Prostate gland (tissue), 2 donors: ENCODE measurements around the gene ASPSCR1. TPM values are rescaled to one million over a fixed set of nuclear protein-coding genes. Genes with fewer than 3 reads are reported as not detected.
A peak's percentile ranks its signal among the peaks of the same experiment; 100 is the strongest.

Experiments used
- DNase-seq: peaks from one replicate; pipeline ENCODE4 v3.0.0-alpha.2; 2019; ENCODE audit warnings: low spot score
- H3K27ac ChIP-seq, 2 donors: fragments of 200-600 bp; sonication (generic); 2 replicates each; pipeline ENCODE4 v1.5.1; 2017 to 2019
- H3K27me3 ChIP-seq: fragments of 200-600 bp; sonication (generic); replicated peaks from 2 replicates; pipeline ENCODE4 v1.5.1; 2019; ENCODE audit not compliant: insufficient read depth
- H3K36me3 ChIP-seq, 2 donors: fragments of 200-600 bp; sonication (generic); 1 replicate in 1 of 2; 2 replicates in 1 of 2; pipeline versions ENCODE4 v1.5.1 to v1.8.1; 2017 to 2019
- H3K4me1 ChIP-seq: fragments of 200-600 bp; sonication (generic); replicated peaks from 2 replicates; pipeline ENCODE4 v1.5.1; 2019
- H3K4me3 ChIP-seq, 2 donors: fragments of 200-600 bp; sonication (generic); 2 replicates each; pipeline ENCODE4 v1.5.1; 2017 to 2019
- H3K9me3 ChIP-seq: fragments of 200-600 bp; sonication (generic); 2 replicates; pipeline ENCODE4 v1.5.1; 2017
- POLR2A ChIP-seq: fragments of 450-650 bp; IDR thresholded peaks from one replicate; pipeline ENCODE4 v1.6.1; 2016; ENCODE audit warnings: antibody characterized with exemption, mild to moderate bottlenecking
- POLR2AphosphoS5 ChIP-seq: sonication (generic); formaldehyde crosslinking; IDR thresholded peaks from one replicate; pipeline ENCODE4 v1.6.1; 2017; ENCODE audit warnings: antibody characterized with exemption
- WGBS: methylation state at CpG from one replicate; pipeline ENCODE4 v1.1.5; 2018; 5-methylcytosine and 5-hydroxymethylcytosine counted together
- intact Hi-C: fragments of 100-400 bp; cut with DNase I; formaldehyde crosslinking; loops from one replicate; pipeline ENCODE4 v1.14.2; 2022
- total RNA-seq, 2 donors: library from RNA; depleted of rRNA; stranded (reverse); fragments of >200 nt; gene quantifications; one replicate each; pipeline ENCODE4 v1.1.0, GENCODE V29; 2016
- TF ChIP-seq, protein P1 (sequence below), 4 experiments: fragments of 200-600 bp in 2 of 4; fragments of 450-650 bp in 2 of 4; sonication (generic) in 2 of 4; IDR thresholded peaks; 1 replicate in 3 of 4; 2 replicates in 1 of 4; pipeline ENCODE4 v1.5.1; 2016 to 2019; ENCODE audit warnings: antibody characterized with exemption in 4 of 4, mild to moderate bottlenecking in 2 of 4, moderate library complexity in 2 of 4

Gene ASPSCR1
- total RNA-seq, 2 donors from 2014 or later: 30.7 to 39.7 TPM

DNA sequence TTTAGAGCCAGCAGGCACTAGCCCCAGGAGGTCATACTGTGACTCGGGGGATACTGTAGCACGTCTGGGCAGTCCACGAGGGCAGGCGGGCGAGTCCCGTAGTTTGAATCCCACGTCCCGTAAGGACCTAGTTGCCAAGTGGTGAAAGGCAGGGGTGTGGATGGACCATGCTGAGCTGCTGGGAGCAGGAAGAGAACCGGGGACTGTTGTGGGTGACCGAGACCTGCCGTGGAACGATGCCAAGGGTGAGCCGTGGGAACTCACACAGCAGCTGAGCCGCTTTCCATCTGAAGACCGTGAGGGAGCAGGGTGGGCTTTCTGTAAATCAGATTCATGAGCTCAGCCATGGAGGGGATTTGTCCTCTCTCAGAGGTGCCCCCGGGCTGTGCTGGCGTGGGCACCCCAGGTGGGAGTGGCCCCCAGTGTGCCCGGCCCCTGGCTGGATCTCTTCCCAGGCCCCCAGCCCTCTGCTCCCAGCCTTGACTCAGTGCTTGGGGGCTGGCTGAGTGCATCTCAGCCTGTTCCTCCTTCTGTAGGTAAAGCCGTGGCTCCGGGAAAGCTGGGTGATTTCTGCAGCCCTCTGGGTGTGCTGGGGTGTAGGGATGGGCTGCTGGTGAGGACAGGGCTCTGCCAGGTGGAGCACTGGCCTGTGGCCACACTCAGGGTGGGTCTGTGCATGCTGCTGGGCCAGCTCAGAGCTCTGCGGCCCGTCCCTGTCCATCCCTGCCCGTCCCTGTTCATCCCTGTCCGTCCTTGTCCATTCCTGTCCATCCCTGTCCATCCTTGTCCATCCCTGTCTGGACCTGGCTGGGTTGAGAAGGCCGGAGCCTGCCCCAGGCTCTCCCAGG lies 13.6 kb downstream of the ASPSCR1 start:
- no peaks in the 10 kb centered on the region for H3K36me3 ChIP-seq
- DNase-seq: no peak
- H3K4me1 ChIP-seq: peaks cover 14% of the 10 kb centered on the region
- 71% methylated on average over 25 of the region's 25 CpGs for WGBS
- TF ChIP-seq POLR2AphosphoS5 (no peak), POLR2A (no peak)
- TF ChIP-seq, protein P1, sequence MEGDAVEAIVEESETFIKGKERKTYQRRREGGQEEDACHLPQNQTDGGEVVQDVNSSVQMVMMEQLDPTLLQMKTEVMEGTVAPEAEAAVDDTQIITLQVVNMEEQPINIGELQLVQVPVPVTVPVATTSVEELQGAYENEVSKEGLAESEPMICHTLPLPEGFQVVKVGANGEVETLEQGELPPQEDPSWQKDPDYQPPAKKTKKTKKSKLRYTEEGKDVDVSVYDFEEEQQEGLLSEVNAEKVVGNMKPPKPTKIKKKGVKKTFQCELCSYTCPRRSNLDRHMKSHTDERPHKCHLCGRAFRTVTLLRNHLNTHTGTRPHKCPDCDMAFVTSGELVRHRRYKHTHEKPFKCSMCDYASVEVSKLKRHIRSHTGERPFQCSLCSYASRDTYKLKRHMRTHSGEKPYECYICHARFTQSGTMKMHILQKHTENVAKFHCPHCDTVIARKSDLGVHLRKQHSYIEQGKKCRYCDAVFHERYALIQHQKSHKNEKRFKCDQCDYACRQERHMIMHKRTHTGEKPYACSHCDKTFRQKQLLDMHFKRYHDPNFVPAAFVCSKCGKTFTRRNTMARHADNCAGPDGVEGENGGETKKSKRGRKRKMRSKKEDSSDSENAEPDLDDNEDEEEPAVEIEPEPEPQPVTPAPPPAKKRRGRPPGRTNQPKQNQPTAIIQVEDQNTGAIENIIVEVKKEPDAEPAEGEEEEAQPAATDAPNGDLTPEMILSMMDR (IDR thresholded peaks at IDR 0.05): no peak
- H3K27ac ChIP-seq: peak overlapping the region; percentile 42 to 51
- intact Hi-C loops: no loop called here
- H3K4me3 ChIP-seq: no peak overlapping the region
- no peaks in the 10 kb centered on the region for H3K27me3 ChIP-seq
- no peaks in the 10 kb centered on the region for H3K9me3 ChIP-seq

DNA sequence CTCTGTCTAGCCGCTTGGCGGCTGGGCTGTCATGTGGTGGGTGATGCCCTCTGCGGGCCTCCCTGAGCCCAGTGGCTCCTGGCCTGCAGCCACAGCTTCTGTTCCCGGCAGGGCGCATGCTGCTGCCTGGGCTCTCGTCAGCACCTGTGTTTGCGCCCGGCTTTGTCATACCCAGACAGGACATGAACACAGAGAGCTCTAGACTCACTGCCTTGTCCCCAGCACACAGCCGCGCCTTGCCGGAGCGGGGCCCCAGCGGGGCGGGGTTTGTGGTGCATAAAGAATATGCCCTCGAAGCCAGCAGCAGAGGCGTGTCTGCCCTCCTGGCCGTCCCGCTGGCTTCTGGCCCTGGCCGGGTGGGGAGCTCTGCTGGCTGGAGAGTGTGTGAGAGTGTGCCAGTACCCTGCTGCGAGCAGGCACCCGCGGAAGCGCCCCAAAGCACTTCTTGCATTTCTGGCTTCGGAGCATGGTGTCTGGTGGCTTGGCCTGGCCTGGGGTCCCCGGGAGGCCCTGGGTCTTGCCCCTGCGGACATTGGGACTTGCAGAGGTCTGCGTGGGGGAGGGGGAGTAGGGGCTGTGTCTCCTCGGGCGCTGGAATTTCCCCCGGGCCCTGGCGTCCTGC lies 14.4 kb downstream of the ASPSCR1 start:
- WGBS: 20% methylated on average over 31 of the region's 31 CpGs
- peak overlapping the region; percentile 42 to 51 for H3K27ac ChIP-seq
- TF ChIP-seq POLR2A: peak; percentile 68
- TF ChIP-seq, protein P1 (IDR thresholded peaks at IDR 0.05): peak in 1 of 4 experiments; percentile 28
- peak; percentile 84 for TF ChIP-seq POLR2AphosphoS5

DNA sequence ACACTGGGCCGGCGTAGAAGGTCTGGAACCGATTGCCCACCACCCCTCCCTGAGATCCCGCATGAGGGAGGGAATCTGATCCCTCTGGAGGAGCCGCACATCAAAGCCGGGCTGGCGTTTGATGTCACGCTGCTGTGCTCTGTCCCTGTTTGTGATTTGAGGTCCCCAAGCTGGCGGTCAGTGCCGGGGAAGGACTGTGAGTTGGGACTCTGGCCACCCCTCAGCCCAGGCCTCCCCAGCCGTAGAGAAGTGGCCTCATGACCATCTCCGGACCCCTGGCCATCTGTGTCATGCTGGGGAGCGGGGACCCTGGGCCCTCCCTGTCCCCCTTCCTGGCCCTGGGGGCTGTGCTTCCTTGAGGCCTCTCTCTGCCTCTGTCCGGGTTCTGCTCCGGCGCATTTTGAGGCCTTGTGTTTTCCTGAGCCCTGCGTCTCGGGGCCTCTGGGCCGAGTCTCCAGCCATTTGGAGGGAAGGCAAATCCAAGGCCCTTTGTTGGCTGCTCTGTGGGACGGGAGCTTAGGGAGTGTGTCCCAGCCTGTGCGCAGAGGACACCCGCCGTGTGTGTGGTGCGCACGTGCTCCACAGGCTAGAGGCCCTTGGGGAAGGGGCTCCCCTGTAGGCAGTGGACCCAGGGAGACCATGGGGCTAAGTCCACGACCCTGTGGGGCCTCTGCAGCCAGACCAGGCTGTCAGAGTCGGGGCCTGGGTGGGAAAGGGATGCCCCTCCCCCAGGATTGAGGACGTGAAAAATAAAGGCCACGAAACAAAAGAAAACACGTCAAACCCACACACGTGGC lies 15.1 kb downstream of the ASPSCR1 start:
- TF ChIP-seq POLR2A (no peak), POLR2AphosphoS5 (no peak)
- TF ChIP-seq, protein P1 (IDR thresholded peaks at IDR 0.05): no peak
- Histone ChIP-seq H3K4me3 (no peak overlapping the region), H3K27me3 (no peaks in the 10 kb centered on the region), H3K36me3 (no peaks in the 10 kb centered on the region), H3K4me1 (peaks cover 14% of the 10 kb centered on the region), H3K27ac (peak overlapping the region; percentile 42 to 51), H3K9me3 (no peaks in the 10 kb centered on the region)
- intact Hi-C loops: no loop called here
- DNase-seq: no peak
- 54% methylated on average over 25 of the region's 31 CpGs for WGBS

More for the DNA sequence above, 14.4 kb downstream of the ASPSCR1 start:
- H3K4me1 ChIP-seq: peaks cover 14% of the 10 kb centered on the region
- intact Hi-C loops: no loop called here
- H3K9me3 ChIP-seq: no peaks in the 10 kb centered on the region
- H3K4me3 ChIP-seq: no peak overlapping the region
- H3K36me3 ChIP-seq: no peaks in the 10 kb centered on the region
- no peaks in the 10 kb centered on the region for H3K27me3 ChIP-seq
- DNase-seq: peak; percentile 87

DNA sequence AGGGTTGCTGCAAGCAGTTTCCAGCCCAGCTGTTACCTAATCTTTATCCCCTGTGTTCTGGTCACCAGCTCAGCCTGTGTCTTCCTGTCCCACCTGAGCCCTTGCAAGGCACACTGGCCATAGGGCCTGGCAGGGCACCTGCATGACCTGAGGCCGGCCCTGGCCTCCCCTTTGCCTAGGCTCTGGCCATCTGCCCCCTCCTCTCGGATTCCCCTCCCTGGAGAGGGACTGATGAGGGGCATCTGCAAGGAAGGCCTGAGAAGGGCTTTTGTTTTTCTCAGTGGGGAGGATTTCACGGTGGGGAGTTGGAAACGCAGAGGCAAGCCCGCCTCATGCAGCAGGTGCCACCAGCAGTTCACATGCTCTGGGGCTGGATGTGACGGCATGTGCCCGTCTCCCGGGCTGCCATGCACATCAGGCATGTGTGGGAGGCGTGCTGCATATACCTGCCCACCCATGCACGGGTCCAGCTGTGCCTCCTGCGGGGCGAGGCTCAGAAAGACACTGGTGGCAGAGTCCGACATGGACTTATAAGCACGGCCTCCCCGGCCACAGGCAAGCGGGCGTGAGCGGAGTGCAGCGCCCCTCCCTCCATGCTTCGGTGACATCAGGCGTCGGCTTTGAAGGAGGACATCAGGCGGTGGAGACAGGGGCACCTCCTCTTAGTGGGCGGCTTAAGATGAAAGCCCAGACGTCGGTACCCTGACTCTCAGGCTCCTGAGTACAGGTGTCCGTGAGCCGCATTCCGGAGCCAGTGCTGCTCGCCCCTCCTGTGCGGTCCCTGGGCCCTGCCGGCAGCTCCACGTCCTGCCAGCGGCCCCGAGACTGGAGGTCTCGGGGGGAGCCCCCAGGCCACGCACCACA lies 16.5 kb downstream of the ASPSCR1 start:
- no peak for TF ChIP-seq POLR2AphosphoS5
- no peak for TF ChIP-seq POLR2A
- TF ChIP-seq, protein P1 (IDR thresholded peaks at IDR 0.05): no peak
- peaks cover 14% of the 10 kb centered on the region for H3K4me1 ChIP-seq
- WGBS: 94% methylated on average over 29 of the region's 37 CpGs
- H3K27me3 ChIP-seq: no peaks in the 10 kb centered on the region
- H3K27ac ChIP-seq: no peak overlapping the region
- H3K4me3 ChIP-seq: no peak overlapping the region
- no peaks in the 10 kb centered on the region for H3K36me3 ChIP-seq
- intact Hi-C loops: no loop called here
- no peaks in the 10 kb centered on the region for H3K9me3 ChIP-seq
- no peak for DNase-seq
